C4-2B (cell line): ENCODE measurements around the gene TAF12.
"Not testable (repeated sequence)": the region's sequence is repeated elsewhere in the genome, so short reads cannot be mapped to it uniquely, and the experiment has no call there.

Experiments
- H3K27ac ChIP-seq: fragments of 450-650 bp; 2 replicates; pipeline ENCODE4 v1.5.1; 2017
- CTCF ChIP-seq: fragments of 450-650 bp; conservative IDR thresholded peaks from 2 replicates; pipeline ENCODE4 v1.5.1; 2017; ENCODE audit warnings: mild to moderate bottlenecking
- ZFX ChIP-seq: fragments of 450-650 bp; IDR thresholded peaks from 2 replicates; pipeline ENCODE4 v1.6.1; 2017

The TAF12 gene

GRCh38 chr1:28595412-28596191 lies 47.3 kb downstream of the TAF12 start:
- TF ChIP-seq CTCF (no peak), ZFX (no peak)
- no peak overlapping the region for H3K27ac ChIP-seq

GRCh38 chr1:28594686-28595411 lies 48.0 kb downstream of the TAF12 start:
- not testable (repeated sequence) for H3K27ac ChIP-seq

GRCh38 chr1:28593988-28594356 lies 48.9 kb downstream of the TAF12 start:
- H3K27ac ChIP-seq = not testable (repeated sequence)

- H3K27ac ChIP-seq = no peak overlapping the region
- TF ChIP-seq CTCF (no peak), ZFX (no peak)
Observed at GRCh38 chr1:28592321-28593071, 50.4 kb downstream of the TAF12 start.

GRCh38 chr1:28591708-28592320 lies 51.1 kb downstream of the TAF12 start, which contains the start of gene RAB42:
Gene RAB42 (plus strand): TSS chr1:28592265. CDS start chr1:28592512, 247 bp downstream.
- TF ChIP-seq ZFX (no peak), CTCF (no peak)
- no peak within 1 kb of the TSS for H3K27ac ChIP-seq

GRCh38 chr1:28586585-28587391 lies 56.1 kb downstream of the TAF12 start:
- not testable (repeated sequence) for H3K27ac ChIP-seq

- no peak for TF ChIP-seq ZFX
- TF ChIP-seq CTCF = no peak
- peak overlapping the region; percentile 93 for H3K27ac ChIP-seq
Observed at GRCh38 chr1:28582248-28582615, 60.6 kb downstream of the TAF12 start.

- H3K27ac ChIP-seq = peak overlapping the region; percentile 93
- TF ChIP-seq CTCF = no peak; the same call in 1 of the 2 replicates
- peak; percentile 81 for TF ChIP-seq ZFX
Observed at GRCh38 chr1:28581531-28582247, 61.2 kb downstream of the TAF12 start.
